NCI-H1105 (cell line): ENCODE measurements around the gene APOBEC2.
"Not testable (repeated sequence)": the region's sequence is repeated elsewhere in the genome, so short reads cannot be mapped to it uniquely, and the experiment has no call there.

ENCODE experiments used
- DNase-seq: peaks from one replicate; lab custom pipeline; 2025; lab: John Stamatoyannopoulos, UW

APOBEC2 gene

DNA sequence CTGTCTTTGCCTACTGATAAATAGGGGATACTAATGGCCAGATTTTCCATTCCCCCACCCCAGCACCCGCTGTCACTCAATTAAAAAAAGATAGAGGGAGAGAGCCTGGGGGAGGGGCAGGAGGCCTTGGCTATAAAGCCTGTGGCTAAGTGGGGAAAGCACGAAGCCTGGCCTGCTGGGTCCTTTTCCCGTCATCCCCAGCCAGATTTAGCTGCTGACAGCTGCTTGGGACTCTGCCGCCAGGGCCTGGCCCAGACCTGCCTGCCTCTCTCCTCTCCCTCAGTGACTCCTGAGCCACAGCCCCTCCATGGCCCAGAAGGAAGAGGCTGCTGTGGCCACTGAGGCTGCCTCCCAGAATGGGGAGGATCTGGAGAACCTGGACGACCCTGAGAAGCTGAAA, at the start of gene APOBEC2:
APOBEC2 (plus strand) TSS at position 162 of the 400 bp plus-strand sequence; CDS start at position 308, 146 bp downstream.
- no peak for DNase-seq

DNA sequence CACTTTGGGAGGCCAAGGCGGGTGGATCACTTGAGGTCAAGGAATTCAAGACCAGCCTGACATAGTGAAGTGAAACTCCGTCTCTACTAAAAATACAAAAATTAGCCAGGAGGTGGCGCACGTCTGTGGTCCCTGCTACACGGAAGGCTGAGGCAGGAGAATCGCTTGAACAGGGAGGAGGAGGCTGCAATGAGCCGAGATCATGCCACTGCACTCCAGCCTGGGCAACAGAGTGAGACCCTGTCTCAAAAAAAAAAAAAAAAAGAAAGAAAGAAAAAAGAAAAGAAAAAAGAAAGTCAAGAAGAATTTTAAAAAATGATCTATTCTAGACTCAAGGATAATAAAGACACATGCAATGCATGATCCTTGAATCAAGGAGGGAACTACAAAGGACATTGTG, 46.8 kb upstream of the APOBEC2 start:
- DNase-seq = peak; percentile 7

DNA sequence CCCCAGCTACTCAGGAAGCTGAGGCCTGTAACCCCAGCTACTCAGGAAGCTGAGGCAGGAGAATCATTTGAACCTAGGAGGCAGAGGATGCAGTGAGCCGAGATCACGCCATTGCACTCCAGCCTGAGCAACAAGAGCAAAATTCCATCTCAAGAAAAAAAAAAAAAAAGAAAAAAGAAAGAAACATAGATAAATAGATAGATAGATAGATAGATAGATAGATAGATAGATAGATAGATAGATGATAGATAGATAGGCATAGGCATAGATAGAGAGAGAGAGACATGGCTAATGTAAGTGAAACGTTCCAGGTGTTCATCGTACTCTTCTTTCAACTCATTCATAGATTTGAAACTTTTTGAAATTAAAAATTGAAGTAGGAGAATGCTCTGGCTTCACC, 46.0 kb upstream of the APOBEC2 start:
- not testable (repeated sequence) for DNase-seq

DNA sequence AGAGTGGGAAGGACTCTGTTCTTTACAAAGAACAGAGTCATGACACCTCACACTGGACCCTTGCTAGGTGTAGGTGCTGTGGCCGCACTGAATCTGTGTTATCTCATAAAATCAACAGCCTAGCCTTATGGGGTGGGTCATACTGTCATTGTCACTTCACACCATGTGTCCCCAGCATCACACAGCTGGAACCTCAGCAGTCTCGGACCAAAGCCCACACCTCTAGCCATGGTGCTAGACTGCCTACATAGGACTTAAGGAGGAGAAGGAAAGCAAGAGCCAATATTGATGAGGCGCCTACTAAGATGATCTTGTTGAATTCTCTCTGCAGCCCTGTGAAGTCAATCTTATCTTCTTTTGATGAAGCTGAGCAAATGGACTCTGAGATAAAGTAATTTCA, 45.0 kb upstream of the APOBEC2 start:
- DNase-seq = no peak

DNA sequence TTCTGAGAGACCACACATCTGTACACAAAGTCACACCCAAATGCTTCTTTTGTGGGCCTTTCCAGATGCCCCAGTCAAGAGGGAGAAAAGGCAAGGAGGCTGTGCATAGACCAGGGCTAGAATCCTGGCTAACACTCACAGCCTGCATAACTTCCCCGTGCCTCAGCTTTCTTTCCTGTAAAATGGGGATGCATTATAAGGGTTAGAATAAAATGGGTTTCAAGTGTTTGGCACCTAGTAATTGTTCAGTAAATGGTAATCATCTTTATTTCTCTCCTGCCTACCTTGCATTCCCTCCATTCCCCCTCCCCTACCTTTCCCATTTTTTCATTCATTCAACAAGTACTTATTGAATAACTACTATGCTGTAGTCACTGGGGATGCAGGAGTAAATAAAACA, 43.3 kb upstream of the APOBEC2 start:
- DNase-seq = no peak

DNA sequence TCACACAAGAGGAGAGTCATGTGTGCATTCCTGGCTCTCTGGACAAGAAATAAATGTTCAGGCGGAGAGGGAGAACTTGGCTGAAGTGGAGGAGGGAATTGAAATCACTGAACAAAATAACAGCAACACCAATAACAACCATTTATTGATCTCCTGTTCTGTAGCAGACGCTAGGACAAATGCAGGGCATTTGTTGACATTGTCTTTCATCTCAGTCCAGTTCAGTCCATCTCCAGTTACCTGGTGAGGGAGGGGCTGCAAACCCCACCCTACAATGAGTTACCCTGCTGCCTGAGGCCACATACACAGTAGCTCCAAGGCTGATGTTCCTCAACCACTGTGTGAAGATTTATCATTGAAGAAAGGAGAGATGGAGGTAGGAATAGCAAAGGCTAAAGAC, 41.3 kb upstream of the APOBEC2 start:
- no peak for DNase-seq

DNA sequence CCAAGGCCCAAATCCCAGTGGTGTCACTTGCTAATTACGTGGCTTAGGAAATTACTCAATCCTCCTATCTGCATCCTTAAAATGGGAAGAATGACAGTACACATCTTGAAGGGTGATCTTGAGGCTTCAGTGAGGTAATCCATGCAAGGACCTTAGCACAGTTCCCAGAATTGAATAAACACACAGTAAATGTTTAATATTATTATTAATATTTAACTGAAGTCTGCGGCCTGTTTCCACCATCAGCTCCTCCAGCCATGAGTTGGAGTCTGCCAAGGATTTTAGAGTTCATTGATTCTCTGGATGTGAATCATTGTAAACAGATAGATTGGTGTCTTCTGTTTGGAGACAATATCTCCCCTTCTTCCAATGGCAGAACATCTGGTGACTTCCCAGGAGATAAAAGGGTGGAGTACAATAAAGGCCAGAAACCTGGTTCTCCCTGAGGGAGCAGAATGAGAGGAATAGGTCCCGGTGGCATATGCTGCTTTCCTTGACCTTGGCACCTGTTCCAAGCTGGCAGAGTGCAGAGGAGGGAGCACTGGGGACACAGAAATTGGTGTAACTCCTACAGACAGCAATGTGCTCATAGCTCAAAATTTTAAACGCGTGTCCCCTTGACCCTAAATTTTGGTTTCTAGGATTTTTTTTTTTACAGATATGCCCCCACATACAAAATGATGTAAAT, 39.4 kb upstream of the APOBEC2 start:
- DNase-seq = no peak

DNA sequence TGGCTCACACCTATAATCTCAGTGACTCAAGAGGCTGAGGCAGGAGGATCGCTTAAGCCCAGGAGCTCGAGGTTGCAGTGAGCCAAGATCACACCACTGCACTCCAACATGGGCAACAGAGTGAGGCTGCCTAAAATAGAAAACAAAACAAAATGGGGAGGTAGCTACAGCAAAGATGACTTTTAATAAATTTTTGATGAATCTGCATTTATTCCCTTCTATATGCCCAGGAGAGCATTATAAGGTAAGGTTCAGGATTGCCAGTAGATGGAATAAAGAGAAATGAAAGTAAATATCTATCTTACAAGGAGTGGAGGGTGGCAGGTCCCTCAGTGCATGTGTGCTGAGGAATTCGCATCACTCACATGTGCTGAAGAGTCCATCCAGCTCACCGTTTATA, 38.2 kb upstream of the APOBEC2 start:
- DNase-seq = no peak

DNA sequence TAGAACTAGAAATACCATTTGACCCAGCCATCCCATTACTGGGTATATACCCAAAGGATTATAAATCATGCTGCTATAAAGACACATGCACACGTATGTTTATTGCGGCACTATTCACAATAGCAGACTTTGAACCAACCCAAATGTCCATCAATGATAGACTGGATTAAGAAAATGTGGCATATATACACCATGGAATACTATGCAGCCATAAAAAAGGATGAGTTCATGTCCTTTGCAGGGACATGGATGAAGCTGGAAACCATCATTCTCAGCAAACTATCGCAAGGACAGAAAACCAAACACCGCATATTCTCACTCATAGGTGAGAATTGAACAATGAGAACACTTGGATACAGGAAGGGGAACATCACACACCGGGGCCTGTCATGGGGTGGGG, 37.1 kb upstream of the APOBEC2 start:
- DNase-seq = not testable (repeated sequence)

DNA sequence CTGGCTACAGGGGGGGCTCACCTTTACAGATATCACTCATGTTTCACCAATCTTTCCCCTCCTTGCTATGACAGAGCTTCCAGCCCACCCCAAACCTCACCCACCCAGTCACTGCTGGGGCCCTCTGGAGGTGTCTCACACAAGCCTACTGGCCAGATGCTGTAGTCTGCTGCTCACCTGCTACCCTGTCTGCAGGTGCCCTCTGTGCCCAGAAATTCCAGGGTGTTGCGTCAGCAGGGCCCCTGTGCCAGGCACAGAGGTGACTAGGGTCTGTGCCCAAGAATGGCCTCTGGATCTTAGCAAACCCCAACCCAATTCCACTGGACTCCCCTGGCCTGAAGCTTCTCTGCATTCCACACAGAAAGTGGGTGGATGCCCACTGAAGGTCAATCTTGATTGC, 35.3 kb upstream of the APOBEC2 start:
- DNase-seq = no peak

DNA sequence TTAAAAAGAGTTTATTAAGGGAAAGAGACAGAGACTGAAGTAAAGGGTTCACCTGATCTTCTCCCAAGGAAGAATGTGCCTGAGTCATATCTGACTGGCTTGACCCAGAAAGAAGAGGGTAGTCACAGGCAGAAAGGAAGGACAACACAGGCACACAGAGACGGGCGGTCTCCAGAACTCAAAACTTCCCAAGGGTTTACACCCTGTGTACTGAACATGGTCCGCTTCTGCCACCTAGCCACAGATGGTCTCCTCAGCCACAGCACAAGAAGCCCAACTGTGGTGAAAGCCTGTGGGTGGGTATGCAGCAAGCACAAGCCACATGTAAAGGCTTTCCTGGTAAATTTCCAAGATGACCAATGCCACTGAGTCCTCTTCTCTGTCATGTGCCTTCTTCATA, 31.2 kb upstream of the APOBEC2 start:
- no peak for DNase-seq

DNA sequence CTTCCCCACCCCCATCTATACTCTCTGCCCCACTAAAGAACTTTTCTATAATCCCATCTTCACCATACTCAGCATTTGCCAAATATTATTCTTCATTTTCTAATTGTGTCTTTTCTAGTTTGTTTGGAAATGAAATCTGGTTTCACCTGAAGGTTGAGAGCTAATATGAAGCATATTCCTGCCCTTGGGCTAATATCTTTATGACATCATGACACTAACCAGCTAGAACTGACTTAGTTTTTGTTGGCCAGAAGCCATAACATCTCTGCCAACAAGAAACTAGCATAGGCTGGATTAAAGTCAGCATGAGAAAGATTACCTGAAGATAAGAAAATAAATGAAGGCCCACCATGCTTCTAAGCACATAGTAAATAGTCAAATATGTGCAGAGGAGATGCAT, 30.7 kb upstream of the APOBEC2 start:
- no peak for DNase-seq

DNA sequence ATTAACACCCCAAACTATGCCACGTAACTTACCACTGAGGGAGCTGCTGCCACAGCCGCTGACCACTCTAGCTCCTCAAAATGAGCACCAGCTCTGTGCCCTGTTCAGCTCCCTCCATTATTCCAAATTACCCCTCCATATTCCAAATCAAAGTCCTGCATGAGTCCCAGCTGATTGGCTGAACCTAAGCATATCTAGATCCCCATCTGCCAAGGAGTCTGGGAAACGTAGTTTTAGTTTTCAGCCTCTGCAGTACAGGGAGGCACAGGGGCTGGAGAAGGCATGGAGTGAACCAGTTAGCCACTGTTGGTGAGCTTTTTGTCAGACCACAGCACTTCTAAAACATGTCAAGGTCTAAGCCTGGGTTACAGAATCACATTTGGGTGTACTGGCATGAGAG, 29.9 kb upstream of the APOBEC2 start:
- DNase-seq = no peak

DNA sequence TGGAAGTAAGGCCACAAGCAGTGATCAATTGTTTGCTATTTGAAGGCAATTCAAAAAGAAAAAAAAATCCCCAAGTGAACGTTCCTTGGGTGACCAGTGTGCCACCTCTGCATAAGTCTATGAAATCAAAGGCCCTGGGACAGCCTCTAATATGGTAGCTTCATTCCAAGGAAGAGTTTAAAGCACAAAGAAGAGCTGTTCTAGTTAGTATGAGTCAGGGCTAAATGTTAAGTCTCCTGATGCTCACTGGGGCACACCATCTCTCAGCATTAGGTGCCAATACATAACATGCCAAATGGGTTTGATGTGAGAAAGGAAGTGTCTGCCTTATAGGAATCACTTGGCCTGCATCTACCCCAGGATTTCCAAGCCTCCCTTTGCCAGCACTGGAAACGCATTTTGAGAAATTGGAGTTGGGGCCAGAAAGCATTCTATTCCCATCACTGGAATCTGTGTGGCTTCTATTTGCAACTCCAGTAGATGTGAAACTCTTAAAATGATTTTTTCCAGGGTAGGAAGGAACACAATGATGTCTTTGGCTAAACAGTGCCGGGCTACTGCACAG, 27.0 kb upstream of the APOBEC2 start:
- no peak for DNase-seq

DNA sequence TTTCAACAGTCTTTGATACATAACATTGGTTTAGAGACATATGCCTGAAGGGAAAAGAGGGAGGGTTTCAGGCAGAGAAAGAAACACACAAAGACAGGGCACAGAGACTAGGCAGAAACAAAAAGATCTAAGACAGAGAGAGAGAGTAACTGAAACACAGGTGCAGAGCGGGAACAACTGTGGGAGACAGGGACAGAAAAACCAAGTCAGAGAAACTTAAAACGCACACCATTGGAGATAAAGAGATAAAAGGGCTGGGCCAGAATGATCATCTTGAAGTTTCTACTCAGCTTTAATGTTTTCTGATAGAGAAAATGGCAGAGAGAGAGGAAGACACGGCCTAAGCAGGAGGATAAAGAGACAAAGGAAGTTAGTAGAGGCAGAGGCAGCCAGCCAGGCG, 25.8 kb upstream of the APOBEC2 start:
- no peak for DNase-seq

DNA sequence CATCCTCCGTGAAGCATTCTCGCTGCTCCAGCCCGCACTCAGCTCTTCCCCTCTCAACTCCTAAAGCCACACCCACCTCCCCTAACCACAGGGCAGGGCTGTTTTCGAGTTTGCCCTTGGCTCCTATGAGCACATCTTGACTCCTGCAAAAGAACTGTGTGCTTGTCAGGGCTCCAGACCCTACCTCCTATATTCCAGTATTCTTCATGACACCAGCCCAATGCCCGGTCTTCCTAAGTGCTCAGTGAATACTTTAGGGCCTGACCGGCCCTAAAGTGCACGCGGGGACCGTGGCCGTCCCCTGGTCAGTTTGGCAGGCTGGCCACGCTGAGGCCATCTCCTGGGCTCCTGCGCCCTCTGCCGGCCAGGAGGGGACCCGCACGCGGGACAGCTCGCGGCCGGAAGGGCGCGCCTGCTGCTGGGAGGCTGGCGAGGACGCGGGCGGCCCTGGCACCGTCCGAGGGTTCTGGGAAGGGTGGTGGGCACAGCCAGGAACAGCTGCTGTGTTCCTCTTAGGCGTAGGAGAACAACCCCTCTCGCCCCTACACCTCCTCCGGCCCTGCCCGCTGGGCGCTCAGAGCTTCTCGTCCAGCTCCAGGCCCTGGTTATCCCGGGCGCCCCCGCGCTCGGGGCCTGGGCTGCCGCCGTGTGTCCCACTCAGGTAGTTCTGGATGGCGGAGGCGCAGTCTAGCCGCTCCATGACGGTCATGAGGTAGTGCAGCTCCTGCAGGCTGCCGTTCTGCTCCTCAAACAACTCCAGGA, 25.0 kb upstream of the APOBEC2 start:
- DNase-seq = peak; percentile 39

DNA sequence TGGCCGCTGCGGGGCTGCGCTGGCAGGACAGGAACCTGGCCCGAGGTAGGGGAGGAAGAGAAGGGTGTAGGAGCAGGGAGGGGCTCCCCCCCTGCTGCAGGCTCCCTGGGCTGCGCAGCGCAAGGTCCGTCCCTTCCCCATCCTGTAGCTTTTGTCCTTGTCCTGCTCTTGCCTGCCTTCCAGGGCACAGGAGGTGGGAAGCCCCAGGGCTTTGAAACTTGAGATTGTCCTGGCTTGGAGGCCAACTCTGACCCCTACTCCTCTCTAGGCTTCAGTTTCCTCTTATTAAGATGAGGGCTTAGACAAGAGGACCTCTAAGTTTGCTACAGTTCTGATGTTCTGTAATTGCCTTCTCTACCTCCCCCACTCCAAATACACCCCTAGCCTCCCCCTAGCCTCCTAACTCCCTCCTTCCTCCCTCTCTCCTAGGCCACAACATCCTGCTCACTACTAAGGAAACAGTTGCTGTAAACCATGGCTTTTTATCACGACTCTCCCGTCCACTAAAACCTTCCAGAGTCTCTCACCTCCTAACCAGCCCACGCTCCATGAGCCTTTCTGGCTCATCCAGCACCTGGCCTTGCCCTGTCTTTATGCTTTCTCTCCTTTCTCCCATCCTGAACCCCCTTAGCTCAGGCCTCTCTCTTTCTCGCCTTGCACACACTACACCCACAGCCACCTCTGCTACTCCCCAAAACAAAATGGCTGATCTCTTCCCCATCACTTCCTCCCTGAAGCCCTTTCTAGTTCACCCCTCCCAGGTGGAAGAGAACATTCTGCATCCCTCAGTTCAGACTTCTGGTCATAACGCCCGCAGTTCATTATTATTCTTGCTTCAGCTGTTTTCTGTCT, 24.2 kb upstream of the APOBEC2 start:
- no peak for DNase-seq

DNA sequence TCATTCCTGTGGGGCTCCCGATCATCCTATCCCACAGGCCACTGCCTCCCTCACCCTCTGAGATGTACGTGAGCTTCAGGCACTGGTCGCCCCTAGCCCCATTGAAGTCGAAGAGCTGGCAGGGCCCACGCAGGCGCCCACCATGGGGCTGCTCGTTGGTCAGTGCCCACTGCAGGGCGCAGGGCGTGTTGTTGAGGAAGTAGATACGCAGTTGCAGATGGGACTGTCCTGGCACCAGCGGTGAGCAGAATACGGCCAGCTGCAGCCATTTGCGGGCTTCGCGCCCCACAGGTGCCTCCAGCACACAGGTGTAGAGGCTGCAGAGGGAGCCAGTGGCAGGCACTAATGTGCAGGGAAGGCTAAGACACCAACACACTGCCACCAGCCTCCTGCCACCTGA, 20.2 kb upstream of the APOBEC2 start:
- DNase-seq = no peak

DNA sequence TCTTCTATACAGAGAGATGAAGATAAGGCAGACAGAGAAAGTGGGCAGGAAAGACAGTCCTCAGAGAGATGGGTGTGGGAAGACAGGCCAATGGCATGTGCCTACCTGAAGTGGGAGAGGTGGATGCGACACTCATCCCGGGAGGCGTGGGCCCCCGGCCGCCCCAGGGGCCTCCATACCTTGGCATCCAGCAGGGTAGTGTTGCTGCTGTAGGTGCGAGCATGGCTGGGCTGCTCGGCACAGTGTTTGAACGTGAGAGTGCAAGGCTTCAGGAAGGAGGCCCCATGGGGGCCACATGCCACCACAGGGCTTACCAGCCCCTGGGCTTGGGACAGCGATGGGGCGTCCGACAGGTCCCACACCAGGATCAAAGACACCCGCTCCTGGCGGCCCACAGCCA, 19.2 kb upstream of the APOBEC2 start:
- no peak for DNase-seq

DNA sequence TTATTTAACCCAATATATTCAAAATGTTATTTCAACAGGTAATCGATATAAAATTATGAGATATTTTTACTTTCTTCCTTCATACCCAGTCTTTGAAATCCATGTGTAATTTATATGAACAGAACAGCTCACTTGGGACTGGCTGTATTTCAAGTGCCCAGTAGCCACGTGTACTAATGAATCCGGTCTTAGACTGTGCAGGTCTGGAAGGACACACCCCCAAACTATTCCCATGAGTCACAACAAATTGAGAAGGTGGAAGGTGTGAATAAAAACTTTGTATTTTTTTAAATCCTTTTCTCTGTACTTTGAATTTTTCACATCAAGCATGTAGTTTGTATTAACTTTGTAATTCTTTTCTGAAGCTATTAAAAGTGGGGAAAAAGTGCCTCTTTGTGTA, 16.8 kb upstream of the APOBEC2 start:
- no peak for DNase-seq

DNA sequence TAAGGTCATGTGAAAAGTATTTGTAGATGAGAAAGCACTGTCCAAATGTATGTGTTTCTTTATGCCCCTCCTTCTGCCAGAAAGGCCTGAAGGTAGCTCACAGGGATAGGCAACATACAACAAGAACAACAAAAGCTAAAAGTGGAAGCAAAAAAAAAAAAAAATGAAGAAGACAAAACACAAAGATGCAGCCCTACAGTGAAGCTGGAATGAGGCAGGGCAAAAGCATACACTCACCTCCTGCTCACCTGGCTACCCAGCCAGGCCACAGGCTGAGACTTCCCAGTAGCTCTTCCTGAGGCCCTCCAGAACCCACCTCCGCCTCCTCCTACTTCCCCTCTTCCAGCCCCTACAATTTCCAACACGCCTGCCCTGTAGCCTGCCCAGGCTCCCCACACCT, 16.4 kb upstream of the APOBEC2 start:
- DNase-seq = no peak

DNA sequence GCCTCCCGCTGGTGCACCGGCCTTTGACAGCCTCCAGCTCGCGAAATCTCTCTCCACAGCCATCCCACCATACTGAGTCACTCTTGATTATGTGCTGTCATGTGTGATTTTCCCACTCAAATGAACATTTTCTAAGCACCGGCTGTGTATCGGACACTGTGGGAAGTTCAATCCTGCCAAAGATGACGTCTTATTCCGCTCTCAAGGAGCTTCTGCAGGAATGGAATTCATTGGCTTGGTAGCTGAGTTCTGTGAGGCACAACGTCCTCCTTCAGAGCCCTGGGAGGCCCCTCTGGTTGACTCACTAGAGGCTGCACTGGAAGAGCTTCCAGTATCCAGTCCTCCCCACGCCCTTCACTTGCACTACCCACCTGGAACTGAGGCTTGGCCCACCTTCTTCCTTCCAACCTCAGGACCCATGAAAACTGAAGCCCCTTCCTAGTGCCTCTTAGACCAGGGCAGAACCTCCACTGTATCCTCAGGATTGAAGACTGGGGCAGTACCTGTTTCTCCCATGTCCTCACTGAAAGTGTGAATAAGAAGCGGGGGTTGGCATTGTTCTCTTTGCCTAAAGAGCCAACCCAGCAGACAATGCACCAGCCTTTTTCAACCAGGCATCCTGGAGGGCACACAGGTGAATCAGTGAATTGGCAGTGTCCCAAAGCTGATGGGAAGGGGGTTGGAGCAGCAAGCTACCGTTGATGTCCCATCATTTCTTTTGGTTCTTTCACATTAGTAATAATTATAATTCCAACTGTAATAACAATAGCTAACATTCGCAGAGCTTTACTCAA, 15.7 kb upstream of the APOBEC2 start:
- DNase-seq = no peak
